Vagina (tissue), 2 donors: ENCODE measurements around the gene MEIOSIN. TPM values are rescaled to one million over a fixed set of nuclear protein-coding genes. Genes with fewer than 3 reads are reported as not detected.

ENCODE experiments used
- DNase-seq, 2 donors: peaks; one replicate each; pipeline ENCODE4 v3.0.0-alpha.2; 2017; ENCODE audit errors: extremely low spot score in 2 of 2
- H3K27ac ChIP-seq: fragments of 200-600 bp; sonication (generic); one replicate; pipeline ENCODE4 v1.5.1; 2019
- H3K27me3 ChIP-seq: fragments of 200-600 bp; sonication (generic); one replicate; pipeline ENCODE4 v1.5.1; 2019
- H3K36me3 ChIP-seq, 2 donors: fragments of 200-600 bp; sonication (generic); one replicate each; pipeline ENCODE4 v1.5.1; 2017 to 2019
- H3K4me1 ChIP-seq: fragments of 200-600 bp; sonication (generic); one replicate; pipeline ENCODE4 v1.5.1; 2019
- H3K4me3 ChIP-seq, 2 donors: fragments of 200-600 bp; sonication (generic); 1 replicate in 1 of 2; 2 replicates in 1 of 2; pipeline ENCODE4 v1.5.1; 2016 to 2019
- H3K9me3 ChIP-seq: fragments of 200-600 bp; sonication (generic); one replicate; pipeline ENCODE4 v1.5.1; 2019
- POLR2A ChIP-seq, 2 donors: fragments of 450-650 bp; IDR thresholded peaks; one replicate each; pipeline ENCODE4 v1.6.1; 2017; ENCODE audit warnings: antibody characterized with exemption in 2 of 2, mild to moderate bottlenecking in 2 of 2, moderate library complexity in 2 of 2
- POLR2AphosphoS5 ChIP-seq, 2 donors: sonication (generic); formaldehyde crosslinking; IDR thresholded peaks; one replicate each; pipeline ENCODE4 v1.9.0; 2017; ENCODE audit warnings: antibody characterized with exemption in 2 of 2, mild to moderate bottlenecking in 2 of 2, low read depth in 1 of 2; ENCODE audit not compliant: insufficient read depth in 1 of 2
- intact Hi-C: fragments of 100-400 bp; cut with DNase I; formaldehyde crosslinking; loops from one replicate; pipeline ENCODE4 v1.15.1; 2023
- total RNA-seq: library from RNA; depleted of rRNA; stranded (reverse); fragments of >200 nt; gene quantifications from one replicate; pipeline ENCODE4 v1.2.3, GENCODE V29; 2016
- TF ChIP-seq, protein P1 (sequence below), 3 experiments: fragments of 450-650 bp in 2 of 3; fragments of 200-600 bp in 1 of 3; sonication (generic) in 1 of 3; IDR thresholded peaks; one replicate each; pipeline ENCODE4 v1.5.1; 2017 to 2019; ENCODE audit warnings: antibody characterized with exemption in 3 of 3, mild to moderate bottlenecking in 2 of 3, moderate library complexity in 2 of 3

The MEIOSIN gene
- total RNA-seq, 1 donor from 2014 or later, result not detected

DNA sequence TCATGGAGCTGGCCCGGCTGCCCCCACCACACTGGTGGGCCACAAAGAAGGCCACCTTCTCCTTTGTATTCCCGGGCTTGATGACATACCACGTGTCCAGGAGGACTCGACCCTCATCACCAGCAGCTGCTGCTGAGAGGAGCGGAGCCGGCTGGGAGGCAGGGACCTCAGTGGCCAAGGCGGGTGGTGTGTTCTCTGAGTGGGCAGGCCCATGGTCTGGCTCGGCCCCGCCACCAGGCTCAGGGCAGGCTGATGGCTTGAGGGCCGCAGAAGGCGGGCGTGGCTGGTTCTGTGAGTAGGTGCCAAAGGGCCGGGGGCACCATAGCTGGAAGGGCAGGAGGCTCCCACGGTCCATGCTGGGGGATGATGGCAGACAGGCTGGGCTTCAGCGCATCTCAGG, 20.1 kb upstream of the MEIOSIN start:
- peaks cover 14% of the 10 kb centered on the region for H3K4me1 ChIP-seq
- peaks cover 0 to 22% of the 10 kb centered on the region in 2 donors for H3K36me3 ChIP-seq
- H3K9me3 ChIP-seq, result no peaks in the 10 kb centered on the region
- no peak for DNase-seq
- TF ChIP-seq POLR2AphosphoS5 (IDR thresholded peaks at IDR 0.05; ENCODE audit: insufficient read depth in 1 of 2, low read depth in 1 of 2) (no peak), POLR2A (IDR thresholded peaks at IDR 0.05) (no peak)
- TF ChIP-seq, protein P1, sequence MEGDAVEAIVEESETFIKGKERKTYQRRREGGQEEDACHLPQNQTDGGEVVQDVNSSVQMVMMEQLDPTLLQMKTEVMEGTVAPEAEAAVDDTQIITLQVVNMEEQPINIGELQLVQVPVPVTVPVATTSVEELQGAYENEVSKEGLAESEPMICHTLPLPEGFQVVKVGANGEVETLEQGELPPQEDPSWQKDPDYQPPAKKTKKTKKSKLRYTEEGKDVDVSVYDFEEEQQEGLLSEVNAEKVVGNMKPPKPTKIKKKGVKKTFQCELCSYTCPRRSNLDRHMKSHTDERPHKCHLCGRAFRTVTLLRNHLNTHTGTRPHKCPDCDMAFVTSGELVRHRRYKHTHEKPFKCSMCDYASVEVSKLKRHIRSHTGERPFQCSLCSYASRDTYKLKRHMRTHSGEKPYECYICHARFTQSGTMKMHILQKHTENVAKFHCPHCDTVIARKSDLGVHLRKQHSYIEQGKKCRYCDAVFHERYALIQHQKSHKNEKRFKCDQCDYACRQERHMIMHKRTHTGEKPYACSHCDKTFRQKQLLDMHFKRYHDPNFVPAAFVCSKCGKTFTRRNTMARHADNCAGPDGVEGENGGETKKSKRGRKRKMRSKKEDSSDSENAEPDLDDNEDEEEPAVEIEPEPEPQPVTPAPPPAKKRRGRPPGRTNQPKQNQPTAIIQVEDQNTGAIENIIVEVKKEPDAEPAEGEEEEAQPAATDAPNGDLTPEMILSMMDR (IDR thresholded peaks at IDR 0.05), result no peak
- no peaks in the 10 kb centered on the region for H3K27me3 ChIP-seq
- intact Hi-C loops, result no loop called here
- no peak overlapping the region for H3K4me3 ChIP-seq
- H3K27ac ChIP-seq, result no peak overlapping the region

DNA sequence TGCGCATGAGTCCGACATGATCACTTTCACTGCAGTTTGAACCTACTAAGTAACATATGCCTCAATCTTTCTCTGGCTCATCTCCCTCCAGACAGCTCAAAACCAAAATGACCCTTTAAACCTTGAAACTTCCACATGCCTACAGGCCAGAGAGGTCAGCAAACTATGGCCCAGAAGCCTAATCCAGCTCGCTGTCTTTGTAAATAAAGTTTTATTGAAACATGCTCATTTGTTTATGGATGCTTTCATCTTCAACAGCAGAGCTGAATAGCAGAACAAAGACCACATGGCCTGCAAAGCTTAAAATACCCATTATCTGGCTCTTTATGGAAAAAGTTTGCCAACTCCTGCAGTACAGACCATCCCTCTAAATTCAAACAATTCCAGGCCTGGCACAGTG, 18.1 kb upstream of the MEIOSIN start:
- Histone ChIP-seq H3K4me1 (peaks cover 17% of the 10 kb centered on the region), H3K36me3 (peaks cover 0 to 22% of the 10 kb centered on the region in 2 donors), H3K27me3 (no peaks in the 10 kb centered on the region), H3K4me3 (no peak overlapping the region), H3K27ac (no peak overlapping the region), H3K9me3 (no peaks in the 10 kb centered on the region)
- TF ChIP-seq, protein P1 (IDR thresholded peaks at IDR 0.05), result no peak
- no peak for TF ChIP-seq POLR2A (IDR thresholded peaks at IDR 0.05)
- no peak for TF ChIP-seq POLR2AphosphoS5 (IDR thresholded peaks at IDR 0.05; ENCODE audit: insufficient read depth in 1 of 2, low read depth in 1 of 2)
- DNase-seq, result no peak
- intact Hi-C loops, result no loop called here

DNA sequence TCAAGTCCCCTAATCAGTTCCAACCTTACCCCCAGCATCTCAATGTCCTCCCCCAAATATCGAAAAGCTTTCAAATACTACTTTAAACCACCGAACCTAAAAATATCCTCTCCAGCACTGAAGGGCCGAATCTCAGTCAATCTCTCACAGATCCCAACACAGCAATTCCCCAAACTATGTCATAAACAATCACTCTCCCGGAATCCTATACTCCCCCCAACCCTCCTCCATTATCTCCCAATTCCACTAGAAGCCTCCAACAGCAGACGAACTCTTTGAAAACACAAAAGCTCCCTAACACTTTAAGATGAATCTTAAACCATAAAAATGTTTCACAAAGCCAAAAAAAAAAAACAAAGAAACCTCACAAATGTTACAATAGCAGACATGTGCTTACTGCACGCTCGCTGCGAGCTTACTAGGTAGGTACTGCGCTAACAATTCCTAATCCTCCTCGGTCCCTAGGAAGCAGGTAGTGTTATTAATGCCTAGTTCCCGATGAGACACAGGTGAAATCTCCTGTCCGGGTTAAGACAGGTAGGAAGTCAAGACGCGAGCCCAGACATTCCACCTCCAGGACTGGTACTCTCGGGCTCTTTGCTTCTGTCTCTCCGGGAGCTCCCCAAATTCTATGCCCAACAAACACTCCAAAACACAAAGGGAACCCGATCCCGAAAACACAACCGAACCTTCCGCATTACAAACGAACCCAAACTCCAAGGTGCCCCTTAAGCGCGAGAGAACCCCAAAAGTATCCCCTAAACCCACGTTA, 16.7 kb upstream of the MEIOSIN start:
- Histone ChIP-seq H3K36me3 (peaks cover 0 to 17% of the 10 kb centered on the region in 2 donors), H3K9me3 (no peaks in the 10 kb centered on the region), H3K27ac (peak overlapping the region; percentile 90), H3K4me1 (peaks cover 17% of the 10 kb centered on the region), H3K27me3 (no peaks in the 10 kb centered on the region), H3K4me3 (peak overlapping the region; percentile 58 to 65)
- intact Hi-C loops, result no loop called here
- DNase-seq, result peak in 1 of 2 donors; percentile 92
- TF ChIP-seq, protein P1 (IDR thresholded peaks at IDR 0.05), result no peak
- TF ChIP-seq POLR2A (IDR thresholded peaks at IDR 0.05) (no peak), POLR2AphosphoS5 (IDR thresholded peaks at IDR 0.05; ENCODE audit: insufficient read depth in 1 of 2, low read depth in 1 of 2) (no peak)

DNA sequence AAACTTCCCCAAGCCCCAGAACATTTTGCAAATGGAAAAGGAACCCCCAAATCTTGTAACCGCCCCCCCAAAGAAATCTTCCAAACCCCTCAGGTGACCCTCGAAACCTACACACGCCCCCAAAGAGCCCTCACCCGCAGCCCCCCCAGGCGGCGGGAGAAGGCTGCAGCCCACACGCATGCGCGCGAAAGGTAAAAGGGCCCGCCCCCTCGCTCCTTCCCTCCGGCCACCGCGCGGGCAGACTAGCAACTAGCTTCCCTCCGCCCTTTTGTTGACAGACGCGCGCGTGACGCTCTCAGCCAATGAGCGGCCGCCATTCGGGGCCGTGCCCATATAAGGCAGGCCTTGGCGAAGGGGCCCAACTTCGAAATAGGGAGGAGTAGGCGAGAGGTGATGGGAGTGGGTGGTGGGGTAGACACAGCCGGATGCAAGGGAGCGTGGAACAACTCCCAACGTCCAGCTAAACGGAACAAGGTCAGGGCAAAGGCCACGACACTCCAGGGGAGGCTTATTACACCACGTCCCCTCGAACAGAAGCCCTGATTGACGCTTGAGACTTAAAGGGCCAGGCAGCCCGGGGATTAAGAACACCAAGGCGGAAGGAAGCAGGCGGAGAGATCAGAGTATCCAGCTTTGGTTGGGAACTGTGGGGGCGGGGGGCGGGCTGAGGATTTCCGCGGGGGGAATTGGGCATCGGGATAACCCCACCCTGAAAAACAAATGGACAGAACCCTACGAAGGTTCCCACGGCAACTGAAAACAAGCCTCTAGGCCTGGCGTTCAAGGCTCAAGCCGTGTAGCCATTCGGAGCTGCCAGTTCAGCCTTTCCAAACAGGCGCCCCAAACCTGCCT, 15.9 kb upstream of the MEIOSIN start:
- Histone ChIP-seq H3K27ac (peak overlapping the region; percentile 90), H3K36me3 (peaks cover 0 to 9% of the 10 kb centered on the region in 2 donors), H3K27me3 (no peaks in the 10 kb centered on the region), H3K4me3 (peak overlapping the region; percentile 58 to 65), H3K9me3 (no peaks in the 10 kb centered on the region), H3K4me1 (peaks cover 25% of the 10 kb centered on the region)
- intact Hi-C loops, result no loop called here
- TF ChIP-seq, protein P1 (IDR thresholded peaks at IDR 0.05), result peak in 1 of 3 experiments; percentile 13
- peak in 1 of 2 donors; percentile 14 for TF ChIP-seq POLR2A (IDR thresholded peaks at IDR 0.05)
- peak; percentile 97 to 98 for TF ChIP-seq POLR2AphosphoS5 (IDR thresholded peaks at IDR 0.05; ENCODE audit: insufficient read depth in 1 of 2, low read depth in 1 of 2)
- DNase-seq, result peak; percentile 100
